Right renal cortex interstitium (tissue), 3 donors: Measurements from ENCODE around the gene INPP5A. TPM values are rescaled to one million over a fixed set of nuclear protein-coding genes. Genes with fewer than 3 reads are reported as not detected.

Source experiments
- DNase-seq, 3 donors: peaks; one replicate each; pipeline ENCODE4 v3.0.0-alpha.2; 2013; ENCODE audit warnings: low read depth in 3 of 3, low spot score in 2 of 3
- polyA plus RNA-seq, 3 donors: library from polyadenylated mRNA; unstranded; fragments of 120-200 nt; gene quantifications; one replicate each; pipeline ENCODE4 v1.2.1, GENCODE V29; 2013; ENCODE audit not compliant: insufficient read length in 3 of 3

INPP5A gene
- polyA plus RNA-seq, 3 donors, result 35.1 to 36.4 (median 35.4) TPM

DNA sequence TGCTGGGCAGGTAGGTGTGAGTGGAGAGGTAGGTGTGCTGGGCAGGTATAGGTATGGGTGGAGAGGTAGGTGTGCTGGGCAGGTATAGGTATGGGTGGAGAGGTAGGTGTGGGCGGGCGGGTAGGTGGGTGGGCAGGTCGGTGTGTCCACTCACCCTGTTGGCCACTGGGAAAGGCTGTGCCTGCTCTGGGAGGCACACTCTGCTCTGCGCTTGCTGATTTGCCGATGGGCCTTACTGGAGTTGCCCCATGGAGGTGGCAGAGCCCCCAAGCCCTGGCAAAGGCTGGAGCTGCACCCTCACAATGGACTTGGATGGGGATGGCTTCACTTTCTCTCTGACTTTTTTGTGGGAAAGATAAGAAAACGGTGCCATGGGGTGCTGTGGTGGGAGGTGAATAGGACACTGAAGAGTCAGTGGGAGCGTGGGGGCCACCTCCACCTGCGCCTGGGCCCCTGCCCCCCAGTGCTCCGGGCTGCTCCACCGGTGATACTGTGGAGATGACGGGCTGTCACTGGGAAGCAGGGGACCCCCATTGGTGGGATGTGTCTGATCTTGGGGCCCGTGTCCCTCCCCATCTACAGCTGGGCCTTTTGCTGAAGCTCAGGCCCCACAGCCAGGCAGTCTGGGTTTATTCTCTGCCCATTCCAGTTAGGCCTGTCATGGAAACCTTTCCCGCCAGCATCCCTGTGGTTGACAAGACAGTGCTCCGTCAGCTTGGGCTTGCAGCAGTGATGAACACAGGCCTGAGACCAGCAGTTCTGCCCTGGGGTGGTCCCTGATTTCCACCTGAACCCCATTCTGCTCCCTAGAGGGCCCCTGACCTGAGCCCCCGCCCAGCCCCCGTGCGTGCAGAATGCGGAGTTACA lies 173.4 kb downstream of the INPP5A start:
- no peak for DNase-seq

DNA sequence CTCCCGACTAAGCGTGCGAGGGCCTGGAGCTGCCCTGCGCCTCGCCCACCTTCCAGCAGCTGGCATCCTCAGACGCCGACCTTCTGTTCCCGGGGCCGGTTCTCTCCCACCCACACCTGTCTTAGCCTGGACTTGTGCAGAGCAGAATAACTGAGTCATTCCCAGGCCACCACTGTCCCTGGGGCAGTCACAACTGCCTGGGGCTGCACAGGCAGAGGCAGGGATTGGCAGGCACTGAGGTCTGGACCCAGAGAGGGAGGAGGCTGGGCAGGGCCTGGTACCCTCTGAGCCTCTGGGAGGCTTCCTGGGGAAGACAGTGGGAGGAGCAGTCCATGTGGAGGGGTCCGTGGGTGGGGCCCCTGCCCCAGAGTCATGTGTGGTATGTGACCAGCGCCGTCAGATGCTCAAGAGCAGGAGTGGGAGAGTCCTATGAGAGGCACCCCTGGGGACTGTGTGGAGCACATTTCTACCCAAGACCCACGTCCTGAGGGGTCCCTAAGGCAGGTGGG lies 174.1 kb downstream of the INPP5A start:
- no peak for DNase-seq

DNA sequence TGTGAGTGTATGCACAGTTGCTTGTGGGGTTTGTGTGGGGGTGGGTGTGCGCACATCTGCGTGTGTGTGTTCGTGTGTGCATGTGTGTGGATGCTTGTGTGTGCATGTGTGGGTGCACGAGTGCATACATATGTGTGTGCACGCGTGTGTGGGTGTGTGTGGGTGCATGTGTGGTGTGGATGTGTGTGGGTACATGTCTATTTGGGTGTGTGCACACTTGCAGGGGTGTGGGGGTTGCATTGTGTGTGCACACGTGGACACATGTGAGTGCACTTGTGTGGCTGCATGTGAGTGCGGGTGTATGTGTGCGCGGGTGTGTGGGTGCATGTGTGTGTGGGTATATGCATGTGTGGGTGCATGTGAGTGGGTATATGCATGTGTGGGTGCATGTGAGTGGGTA lies 174.7 kb downstream of the INPP5A start:
- DNase-seq, result no peak

DNA sequence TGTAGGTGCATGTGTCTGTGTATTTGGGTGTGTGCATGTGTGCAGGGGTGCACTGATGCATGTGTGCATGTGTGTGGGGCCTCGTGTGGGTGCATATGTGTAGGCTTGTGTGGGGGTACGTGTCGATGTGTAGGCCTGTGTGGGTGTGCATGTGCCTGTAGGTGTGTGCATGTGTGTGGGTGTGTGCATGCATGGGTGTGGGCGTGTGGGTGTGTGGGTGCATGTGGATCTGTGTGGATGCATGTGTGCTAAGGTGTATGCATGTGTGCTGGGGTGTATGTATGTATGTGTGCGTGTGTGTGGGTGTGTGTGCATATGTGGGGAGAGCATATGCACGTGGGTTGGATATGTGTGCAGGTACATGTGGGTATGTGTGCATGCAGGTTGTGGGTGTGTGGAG lies 175.2 kb downstream of the INPP5A start:
- no peak for DNase-seq

- DNase-seq, result no peak
Observed at GRCh38 chr10:132713421-132714095, 176.0 kb downstream of the INPP5A start.

GRCh38 chr10:132714096-132714985 lies 176.8 kb downstream of the INPP5A start:
- no peak for DNase-seq

DNA sequence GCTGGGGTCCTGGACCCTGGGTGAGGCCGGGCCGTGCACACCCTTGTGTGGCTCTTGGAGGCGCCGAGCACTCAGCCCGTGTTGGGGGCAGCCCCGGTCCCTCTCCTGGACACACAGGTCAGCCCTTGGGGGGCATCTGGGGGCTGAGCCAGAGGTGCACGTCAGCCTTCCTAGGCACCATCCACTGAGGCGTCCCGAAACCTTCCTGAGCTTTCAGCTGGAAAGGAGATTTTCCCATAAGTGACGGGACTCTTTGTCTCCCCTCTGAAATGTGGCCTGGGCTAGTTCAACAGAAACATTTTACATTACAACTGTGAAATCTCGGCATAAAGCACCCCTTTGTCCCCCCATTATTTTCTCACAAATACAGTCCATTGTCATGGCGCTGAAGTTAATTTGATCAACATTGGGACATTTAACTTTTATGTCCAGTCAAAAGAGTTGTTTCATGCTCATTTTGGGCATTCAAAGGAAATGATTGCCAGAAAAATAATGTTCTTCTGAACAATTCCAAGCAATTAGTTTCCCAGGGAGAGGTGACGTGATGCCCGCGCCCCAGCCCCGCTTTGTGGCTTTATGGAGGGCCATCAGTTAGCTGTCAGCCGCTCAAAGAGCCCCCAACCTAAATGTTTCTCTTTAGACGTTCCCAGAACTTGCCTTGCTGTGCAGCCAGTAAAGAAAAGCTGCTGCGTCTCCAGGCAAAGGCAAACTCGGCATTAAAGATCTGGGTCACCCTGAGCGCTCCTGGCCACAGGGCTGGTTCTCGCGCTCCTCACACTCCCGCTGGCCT lies 177.6 kb downstream of the INPP5A start:
- DNase-seq, result no peak

GRCh38 chr10:132715776-132716680 lies 178.4 kb downstream of the INPP5A start:
- no peak for DNase-seq

DNA sequence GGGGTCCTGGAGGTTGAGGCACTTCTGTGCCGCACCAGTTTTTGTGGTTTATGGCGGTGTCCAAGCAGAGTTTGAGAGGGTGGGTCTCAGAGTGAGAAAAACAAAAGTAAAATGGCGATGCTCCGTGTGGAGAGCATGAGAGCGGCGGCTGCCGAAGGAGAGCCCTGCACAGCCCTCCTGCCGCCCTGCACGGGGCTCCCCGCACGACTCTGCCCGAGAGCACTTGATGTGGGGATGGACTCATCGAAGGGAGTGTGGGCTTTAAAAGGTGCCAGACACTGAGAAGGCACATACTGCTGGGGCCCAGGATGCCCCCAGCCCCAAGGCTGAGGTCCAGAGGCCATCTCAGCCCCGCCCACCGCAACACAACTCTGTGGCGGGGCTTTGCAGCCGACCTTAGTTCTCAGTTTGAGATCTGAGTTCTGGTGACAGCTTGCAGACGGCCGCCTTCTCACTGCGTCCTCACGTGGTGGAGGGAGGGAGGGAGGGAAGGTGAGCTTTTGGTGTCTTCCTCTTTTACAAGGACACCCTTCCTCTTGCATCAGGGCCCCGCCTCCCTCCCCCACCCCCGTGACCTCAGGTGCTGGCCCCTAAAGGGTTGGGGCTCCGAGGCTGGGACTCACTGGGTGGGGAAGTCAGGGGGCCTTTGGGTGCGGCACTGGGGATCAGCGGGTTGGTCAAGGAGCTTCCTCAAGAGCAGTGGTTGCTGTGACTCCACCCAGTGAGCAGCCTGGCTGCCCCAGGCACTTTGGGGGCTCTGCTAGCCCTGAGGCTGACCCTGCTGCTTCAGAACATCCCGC lies 179.3 kb downstream of the INPP5A start:
- DNase-seq, result no peak

- DNase-seq, result no peak
Observed at GRCh38 chr10:132721725-132722124, 184.1 kb downstream of the INPP5A start.

DNA sequence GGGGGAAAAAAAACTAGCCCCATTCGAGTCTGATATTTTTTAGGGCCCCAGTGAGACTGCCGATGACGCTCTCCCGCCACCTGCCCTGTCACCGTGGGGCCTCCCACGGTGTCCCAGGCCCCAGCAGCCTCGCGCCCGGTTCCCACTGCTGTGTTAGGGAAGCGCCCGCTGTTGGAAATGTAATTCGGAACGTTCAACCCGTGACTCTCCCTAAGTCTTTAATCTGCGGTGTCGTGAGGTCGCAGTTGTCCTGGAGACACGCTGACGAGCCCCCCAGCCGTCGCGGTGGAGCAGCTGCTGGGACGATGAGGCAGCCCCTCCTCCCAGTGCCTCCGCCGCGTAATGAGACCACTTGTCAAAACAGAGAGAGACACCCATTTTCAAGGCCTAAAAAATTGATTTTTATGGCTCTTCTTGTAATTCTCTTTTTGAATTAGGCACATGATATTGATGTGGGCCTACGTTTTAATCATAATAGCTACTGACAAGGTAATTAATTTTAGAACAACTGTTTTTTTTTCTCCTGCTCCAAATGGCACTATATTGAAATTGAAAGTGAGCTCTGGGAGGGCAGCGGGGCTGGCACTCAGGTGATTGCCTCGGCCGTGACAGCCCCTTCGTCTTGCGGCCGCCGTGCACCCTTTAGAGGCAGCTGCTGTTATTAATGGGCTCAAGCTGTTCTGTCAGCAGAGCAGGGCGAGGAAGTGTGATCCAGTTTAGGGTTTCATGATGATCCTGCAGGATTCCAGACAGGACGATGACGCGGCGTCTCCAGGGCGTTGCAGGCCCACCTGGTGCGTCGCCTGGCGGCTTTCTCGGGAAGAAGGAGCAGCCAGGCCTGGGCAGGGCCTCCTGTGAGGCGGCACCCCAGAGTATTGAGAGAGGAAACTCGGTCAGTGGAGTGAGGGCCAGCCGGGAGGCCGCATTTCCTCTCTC lies 185.1 kb downstream of the INPP5A start:
- no peak for DNase-seq

DNA sequence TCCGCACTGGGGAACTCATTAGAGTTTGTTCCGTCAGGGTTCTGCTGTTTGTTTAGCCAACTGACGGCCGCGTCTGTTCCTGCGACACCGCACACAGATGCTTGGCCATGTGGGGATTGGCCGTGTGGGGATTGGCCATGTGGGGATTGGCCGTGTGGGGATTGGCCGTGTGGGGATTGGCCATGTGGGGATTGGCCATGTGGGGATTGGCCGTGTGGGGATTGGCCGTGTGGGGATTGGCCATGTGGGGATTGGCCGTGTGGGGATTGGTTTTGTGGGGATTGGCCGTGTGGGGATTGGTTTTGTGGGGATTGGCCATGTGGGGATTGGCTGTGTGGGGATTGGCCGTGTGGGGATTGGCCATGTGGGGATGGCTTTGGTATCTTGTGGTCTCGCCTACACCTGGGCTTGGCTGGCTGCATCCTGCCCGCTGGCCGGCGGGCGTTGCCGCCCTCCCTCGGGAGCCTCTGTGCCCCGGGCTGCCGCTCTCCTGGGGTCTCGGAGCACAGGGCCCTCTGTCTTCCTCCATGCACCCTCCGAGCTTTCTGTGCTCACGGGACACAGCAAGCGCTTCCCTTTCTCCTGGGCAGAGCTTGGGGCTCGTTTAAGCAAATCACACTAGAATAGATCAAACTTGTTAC lies 185.9 kb downstream of the INPP5A start:
- DNase-seq, result no peak

GRCh38 chr10:132724446-132724845 lies 186.9 kb downstream of the INPP5A start:
- no peak for DNase-seq

DNA sequence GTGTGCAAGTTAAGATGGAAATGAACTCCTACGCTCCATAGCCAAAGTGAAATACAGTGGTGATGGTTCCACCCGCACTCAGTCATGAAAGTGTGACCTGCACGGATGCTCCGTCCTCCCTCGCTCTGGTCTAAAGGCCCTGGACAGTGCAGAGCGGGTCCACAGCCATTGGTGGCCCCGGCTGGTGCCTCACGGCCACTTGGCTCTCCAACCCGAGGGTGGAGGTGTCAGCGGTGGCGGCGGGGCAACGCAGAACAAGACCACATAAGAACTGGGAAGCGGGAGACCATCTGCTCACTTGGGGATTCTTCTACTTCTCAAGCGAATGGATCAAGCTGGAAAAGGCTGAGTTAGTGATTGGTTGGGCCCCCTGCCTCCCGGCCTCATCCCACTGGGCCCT lies 187.6 kb downstream of the INPP5A start:
- no peak for DNase-seq

GRCh38 chr10:132726194-132726593 lies 188.6 kb downstream of the INPP5A start:
- no peak for DNase-seq

GRCh38 chr10:132726951-132727350 lies 189.4 kb downstream of the INPP5A start:
- no peak for DNase-seq

GRCh38 chr10:132727411-132727810 lies 189.8 kb downstream of the INPP5A start:
- no peak for DNase-seq
